HG03521 (cell line): ENCODE results near the gene SREBF2.

Experiments
- ATAC-seq: cut with Tn5 transposase; IDR thresholded peaks from one replicate; pipeline ENCODE4 v1.9.1; 2021; ENCODE audit warnings: mild to moderate bottlenecking, moderate library complexity; ENCODE audit not compliant: unreplicated experiment

Gene SREBF2

DNA sequence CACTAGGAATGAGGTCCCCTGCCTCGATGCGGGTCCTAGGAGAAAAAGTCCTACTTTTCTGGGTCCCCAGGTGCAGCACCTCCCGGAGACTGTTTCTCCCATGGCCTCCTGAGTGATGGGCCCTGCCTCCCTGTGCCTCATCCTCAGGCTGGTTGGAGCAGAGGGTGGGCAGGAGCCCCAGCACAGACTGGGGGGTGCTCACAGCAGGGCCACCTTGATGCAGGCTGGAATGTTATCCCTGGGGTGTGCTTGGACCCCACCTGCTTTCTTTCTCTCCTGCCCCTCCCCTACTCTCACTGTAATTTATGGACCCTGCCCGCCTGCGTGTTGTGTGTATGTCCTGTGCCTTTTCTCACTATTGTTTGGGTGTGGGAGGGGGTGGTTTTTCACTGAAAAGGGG is 73.9 kb downstream of the SREBF2 start:
- ATAC-seq, result no peak

DNA sequence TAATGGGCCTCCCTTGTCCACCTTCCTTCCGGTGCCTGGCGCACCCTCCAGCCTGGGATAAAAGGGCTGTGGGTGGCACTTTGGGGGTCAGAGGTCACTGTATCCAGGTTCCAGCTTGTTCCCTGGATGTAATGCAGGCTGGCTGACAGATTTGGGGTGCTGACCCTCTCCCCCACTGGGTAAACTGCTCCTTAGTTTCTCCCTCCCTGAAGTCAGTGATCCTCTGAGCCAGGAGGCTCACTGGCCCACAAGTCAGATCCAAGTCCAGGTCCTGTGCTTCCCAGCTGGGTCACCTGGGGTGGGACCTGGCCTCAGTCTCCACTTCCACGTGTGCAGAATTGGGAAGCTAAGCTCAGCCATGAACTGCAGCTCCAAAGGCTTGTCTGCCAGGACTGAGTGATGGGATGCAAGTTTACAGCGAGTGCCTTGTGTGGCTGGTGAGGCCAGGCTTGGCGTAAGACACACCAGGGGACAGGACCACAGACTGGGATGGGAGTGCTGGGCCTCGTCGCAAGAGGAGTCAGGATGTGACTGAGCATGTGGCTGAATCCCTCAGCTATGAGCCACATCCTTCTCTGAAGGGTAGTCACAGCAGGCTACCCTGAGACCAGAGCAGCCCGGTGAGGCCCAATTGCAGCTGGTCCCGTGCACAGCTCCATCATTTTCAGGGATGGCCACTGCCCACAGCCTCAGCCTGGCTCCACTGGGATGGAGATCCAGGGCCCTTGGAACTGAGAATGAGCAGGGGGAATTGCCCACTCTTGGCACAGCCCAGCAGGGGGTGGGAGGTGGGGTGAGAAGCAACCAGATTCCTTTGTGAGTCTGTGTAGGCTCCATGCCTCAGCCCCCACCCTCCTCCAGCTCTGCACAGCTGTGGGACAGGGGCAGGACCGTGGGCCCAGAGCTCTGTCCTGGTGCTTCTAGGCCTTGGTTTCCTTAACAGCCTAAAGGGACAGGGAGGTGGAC is 74.8 kb downstream of the SREBF2 start:
- ATAC-seq, result no peak

DNA sequence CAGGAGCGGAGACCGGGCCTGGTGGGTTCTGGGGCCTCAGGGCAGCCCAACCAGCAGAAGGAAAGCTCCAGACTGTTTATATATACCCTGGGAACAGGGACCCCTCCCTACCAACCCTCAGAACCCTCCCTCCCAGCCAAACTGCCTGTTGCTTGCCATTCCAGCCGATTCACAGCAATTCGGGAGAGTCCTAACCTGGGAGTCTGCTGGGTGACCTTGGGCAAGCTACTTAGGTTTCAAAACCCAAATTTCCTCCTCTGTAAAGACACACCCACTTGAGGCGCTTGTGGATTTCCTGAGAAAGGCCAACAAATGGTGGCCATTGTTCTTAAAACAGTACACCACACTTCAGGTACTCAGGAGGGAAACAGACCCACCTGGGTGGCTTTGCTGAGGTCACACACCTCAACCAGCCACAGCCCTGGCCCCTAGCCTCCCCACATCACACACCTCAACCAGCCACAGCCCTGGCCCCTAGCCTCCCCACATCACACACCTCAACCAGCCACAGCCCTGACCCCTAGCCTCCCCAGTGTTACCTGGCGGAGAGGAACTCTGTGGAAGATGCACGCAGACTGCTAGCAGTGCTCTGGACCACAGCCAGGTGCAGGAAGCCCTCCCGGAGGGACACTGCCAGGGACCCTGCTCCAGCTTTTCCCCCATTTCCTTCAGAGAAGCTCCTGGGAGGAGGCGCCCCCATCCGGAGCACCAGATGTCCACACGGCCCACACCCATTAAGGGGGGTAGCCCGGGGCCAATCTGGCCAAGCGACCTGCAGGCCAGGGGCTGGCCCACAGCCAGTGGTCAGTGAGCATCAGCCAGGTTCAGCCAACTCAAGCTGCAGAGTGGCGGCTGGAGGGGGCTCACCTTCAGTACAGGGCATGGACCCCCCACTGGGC is 75.8 kb downstream of the SREBF2 start:
- no peak for ATAC-seq

DNA sequence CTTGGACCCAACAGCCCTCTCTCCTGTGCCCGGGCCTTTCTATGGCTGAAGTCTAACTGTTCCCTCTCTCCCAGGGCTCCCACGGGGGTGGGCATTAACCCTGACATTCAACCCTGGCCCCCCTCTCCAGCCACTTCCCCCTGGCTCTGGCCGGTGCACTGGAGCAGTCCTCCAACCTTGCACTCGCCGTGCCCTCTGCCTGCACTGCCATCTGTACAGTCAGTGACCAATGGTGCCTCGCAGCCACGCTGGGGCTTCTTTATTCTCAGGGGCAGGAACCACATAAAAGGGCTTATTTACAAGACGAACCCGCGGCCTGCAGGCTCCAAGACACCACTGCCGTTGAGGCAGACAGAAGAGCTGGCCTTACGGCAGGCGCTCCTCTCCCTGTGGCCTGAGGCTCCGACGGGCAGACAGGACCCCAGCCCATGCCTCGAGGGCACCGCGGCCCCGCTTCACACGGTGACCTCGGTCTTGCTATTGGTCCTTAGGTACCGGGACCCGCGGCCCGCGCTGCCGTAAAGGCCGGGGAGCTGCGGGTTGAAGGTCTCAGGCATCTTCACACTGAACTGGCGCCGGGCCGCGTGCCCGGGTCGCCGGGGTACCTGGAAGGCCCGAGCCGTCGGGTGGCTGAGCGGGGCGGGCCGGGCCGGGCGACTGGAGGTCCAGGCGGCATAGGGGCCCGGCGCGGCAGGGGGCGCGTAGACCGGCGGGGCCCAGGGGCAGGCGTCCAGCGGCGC is 76.6 kb downstream of the SREBF2 start:
- ATAC-seq, result no peak

DNA sequence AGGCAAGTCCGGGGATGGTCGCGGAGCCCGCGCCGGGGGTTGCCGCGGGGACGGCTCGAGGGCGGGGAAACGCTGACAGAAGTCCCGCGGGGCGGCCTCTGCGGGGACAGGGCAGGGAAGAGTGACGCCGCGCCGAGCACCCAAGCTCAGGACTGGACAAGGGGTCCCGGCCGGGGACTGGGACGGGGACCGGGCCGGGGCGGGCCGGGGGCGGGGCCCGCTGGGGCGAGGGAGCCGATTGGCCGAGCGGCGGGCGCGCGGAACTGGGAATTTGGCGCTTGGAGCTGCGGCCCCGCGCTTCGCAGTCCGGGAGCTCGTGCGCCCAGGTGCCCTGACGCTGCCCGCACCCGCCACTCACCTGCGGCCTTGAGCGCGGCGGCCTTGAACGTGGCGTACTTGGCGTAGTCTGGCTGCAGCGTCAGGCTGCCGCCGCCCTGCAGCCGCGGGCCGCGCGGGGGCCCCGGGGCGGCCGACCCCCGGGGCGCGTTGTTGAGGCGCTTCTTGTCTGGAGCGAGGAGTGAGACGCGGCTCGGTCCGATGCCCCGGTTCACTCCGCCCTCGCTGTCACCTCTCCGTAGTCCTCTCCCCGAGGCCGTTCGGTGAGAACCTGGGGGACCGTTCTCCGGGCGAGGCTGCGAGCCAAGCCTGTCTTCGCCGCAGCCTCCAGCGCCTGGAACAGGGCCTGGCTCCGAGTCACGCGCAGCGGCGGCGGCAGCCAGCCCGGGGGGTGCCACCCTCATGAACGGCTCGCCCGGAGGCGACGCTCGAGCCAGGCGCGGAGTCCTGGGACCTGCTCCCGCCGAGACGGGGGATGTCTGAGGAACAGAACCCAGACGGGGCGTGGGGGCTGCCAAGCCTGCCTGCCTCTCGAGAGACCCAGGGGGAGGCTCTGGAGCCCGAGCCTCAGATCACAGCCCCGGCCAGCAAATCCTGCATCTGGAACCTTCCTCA is 77.4 kb downstream of the SREBF2 start:
- ATAC-seq, result no peak

DNA sequence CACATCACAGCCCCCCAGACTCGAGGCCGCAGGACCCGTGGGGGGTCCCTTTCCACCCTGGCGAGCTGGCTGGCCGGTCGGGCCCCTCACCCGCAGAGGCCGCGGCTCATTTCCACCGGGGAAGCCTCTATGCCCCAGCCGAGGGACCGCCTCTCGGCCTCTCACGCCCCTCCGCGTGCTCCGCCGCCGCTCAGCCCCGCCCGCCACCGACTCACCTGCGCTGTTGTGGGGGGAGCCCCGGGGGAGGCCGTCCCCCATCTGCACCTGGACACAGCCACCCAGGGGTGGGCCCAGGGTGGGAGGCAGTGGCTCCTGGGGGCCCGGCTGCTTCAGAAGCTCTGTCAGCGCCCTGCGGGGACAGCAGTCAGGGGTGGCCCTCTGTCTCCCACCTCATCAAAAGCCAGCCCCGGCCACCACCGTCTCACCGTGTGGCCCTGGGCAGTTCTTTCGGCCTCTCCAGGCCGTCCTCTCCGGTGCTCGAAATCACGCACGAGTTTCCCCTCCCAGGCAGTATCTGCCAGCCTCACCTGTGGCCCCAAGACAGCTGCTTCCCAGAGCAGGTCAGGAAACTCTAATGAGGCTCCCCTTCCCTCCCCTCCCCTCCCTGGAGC is 78.2 kb downstream of the SREBF2 start:
- no peak for ATAC-seq

DNA sequence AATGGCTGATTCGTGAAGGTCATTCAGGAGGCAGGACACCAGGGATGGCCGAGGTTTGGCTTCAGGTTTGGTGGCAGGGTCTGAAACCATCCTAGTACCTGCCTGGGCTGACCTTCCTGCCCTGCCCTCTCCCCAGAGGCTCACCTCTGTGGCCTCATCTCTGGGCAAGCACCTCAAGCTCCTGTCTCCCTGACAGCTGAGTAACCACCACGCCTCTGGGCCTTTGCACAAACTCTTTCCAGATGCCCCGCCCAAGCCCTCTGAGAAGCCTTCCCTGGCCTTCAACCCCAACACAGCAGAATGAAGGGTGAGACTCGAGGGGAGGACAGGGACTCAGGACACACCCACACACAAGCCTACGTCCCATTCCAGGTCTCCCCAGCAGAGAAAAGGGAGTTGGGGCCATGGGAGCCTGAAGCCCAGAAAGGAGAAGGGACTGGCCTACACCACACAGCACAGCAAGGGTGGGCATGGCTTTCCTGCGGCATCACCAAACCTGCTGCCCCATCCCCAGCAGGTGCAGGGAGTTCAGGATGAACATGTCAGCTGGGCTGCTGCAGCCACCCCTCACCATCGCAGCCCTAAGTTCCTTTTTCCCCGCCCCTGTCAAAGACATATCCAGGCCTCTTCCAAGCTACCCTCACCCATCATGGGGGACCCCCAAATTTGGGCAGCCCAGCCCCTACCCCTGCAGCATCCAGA is 79.6 kb downstream of the SREBF2 start:
- ATAC-seq, result no peak

DNA sequence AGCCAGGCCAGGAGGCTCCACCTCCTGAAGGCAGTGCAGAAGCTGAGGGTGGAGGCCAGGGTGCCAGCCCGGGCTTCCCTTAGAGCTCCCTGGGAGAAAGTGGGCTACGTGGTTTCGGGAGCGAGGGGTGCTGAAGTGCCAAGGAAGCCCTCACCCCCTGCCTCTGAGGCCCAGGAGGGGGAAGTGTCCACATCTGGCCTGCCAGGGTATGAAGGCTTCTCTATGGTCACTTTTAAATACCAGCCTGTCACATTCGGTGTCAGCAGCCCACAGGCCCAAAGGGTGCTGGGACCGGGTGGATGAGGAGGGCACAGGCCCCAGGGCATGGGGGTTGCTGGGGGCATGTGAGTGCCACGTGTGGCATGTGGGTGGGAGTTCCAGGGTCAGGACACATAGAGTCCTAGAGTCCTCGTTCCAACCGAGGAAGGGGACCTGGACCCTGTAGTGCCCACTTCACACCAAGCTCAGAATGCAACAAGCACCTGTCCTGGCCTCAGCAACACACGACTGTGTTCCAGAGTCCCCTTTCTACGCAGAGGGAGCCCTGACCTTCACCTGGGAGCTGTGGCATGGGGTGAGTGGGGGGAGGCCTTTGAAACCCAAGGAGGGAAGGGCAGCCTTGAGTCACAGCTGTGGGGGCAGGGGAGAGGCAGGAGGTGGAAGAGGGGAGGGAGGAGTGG is 80.3 kb downstream of the SREBF2 start:
- ATAC-seq, result no peak

DNA sequence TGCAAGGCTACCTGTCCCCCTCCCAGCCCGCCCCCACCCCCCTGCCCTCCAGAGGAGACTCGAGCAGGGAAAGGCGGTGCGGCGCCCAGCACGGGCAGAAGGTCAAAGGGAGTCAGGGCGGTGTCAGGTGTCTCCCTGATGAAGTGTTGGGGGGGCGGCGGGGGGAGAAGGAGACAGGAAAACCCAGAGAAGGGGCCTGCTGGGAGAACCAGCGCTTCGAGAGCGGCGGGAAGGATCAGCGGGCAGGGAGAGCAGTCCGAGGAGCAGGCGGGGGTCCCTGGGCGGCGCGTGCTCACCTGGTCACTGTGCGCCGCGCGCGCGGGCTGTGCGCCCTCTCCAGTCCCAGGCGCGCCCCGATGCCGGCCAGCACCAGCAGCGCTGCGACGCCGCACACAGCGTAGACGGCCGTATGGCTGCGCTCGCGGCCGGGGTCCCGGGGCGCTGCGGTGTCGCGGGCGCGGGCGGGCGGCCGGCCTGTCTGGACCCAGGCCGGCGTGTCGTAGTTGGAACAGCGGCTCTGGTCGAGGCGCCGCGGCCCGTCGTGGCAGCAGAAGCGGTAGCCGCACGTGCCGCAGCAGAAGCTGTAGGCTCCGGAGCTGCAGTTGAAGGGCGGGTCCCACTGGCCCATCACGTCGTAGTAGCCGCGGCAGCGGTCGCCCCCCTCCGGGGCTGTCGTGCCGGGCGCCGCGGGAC is 81.1 kb downstream of the SREBF2 start:
- no peak for ATAC-seq

DNA sequence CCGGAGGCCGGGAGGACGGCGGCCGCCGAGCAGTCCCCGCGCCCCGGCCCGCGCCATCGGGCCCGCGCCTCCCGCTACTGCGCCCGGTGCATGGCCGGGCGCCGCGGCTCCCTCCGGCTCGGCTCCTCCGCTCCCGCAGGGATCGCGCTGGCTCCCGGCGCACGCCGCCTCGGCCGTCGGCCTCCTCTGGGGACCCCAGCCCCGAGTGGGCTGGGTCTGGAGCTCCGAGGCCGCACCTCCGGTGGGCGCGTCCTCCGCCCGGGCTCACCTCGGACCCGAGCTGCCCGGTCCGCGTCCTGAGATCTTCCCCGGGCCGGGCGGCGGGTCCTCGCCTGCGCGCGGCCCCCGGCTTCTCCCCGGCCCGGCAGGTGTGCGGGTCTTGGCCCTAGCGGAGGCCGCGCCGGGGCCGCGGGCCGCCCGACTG is 81.7 kb downstream of the SREBF2 start:
- no peak for ATAC-seq

DNA sequence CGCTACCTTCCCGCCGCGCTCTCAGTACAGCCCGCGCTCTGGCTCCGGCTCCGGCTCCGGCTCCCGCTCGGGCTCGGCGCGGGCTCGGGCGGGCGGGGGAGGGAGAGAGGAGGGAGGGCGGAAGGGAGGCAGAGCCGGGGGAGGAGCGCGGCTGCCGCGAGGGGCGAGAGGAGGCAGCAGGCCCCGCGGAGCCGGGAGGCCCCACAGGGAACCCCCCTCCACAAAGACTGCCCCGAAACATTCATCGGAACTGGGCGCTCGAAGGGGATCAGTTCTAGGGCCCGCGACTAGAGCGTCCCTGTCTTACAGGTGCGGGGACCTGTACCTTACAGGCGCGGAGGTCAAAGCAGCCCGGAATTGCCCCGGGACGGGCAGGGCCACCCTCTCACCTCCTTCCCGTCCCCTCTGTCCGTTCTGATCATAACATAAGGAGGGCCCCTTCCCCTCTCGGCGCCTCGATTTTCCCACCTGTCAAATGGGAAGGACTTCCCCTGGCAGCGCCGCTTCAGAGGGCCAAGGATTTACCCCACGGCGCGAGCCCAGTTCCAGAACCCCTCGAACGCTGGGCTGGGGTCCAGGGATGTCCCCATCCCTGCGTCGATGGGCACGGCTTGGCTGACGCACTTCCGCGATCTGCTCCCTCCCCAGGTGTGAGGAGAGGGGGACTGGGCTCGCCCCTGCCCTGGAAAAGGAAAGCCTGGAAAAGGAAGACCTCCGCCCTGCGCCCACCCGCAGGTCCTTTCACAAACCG is 82.3 kb downstream of the SREBF2 start, which contains the start of gene SHISA8:
Gene SHISA8, minus strand, starts transcription at position 40 of the 751 bp plus-strand sequence. CDS start 407 bp downstream, outside the sequence.
- no peak for ATAC-seq

DNA sequence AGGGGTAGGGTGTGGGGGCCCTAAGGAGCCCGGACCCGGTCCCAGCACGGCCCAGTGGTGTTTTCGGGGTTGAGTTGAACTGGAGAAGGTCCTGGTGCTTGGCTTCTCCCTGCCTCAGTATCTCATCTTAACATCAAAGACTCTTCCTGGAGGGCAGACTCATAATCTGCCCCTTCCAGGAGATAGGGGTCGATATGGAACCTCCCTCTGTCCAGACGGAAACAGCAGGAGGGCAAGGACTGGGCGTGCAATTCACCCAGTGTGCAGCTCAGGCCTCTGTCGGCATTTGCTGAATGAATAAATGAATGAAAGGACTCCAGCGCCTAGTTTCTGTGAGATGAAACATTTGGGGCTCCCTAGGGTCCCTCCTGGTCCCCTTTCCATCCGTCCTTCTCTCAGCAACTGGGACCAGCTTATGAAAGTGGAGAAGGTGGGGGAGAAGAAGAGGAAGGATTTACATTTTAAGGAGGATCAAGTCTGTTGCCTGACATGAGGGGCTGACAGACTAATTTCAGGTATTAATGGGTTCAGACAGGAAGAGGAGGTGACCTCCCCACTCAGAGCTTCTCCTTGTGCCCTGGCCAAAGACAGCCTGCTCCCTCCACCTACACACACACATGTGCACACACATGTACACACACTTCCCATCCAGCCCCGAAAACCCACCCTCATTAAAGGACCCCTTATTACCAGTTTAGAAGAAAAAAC is 83.0 kb downstream of the SREBF2 start:
- no peak for ATAC-seq

DNA sequence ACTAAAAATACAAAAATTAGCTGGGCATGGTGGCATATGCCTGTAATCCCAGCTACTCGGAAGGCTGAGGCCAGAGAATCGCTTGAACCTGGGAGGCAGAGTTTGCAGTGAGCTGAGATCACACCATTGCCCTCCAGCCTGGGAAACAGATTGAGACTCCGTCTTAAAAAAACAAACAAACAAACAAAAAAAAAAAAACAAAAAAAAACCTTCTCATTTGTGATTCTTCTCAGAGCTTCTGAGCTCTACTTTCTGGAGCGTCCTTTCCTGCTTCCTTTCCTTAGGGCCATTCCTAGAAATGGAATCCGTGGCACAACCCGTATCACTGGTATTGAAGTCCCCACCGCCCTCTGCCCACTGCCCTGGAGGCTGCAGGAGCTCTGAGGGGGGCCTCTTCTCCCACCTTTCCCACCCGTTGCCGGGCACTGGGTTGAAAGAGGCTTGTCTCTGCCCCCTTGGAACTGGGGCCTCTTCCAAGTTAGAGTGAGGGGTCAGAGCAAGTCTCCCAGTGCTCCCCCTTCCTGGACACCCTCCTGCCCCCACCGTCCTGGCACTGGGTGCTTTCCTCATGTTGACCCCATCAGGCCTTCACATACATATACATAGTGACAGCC is 83.9 kb downstream of the SREBF2 start:
- no peak for ATAC-seq

DNA sequence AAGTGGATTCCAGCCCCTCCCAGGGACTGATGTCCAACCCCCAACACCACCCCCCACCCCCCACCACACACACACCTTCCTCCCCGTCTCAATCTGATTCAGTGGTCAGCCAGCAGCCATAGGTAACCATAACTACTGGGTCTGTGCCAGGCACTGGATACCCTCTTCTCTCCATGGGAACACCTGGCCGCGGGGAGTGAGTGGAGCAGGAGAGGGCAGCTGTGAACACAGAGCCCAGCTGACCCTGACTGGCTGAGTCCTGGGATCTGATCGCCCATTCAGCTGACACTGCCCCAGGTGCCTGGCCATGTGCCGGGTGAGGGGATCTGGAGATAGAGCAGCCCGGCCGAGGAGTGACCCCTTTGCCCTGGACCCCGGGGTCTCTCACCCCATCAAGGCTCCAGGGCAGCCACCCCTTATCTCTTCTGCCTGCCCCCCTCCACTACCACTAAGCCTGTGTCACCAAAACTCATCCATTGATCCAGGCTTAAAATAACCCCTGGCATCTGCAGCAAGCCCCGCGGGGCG is 84.5 kb downstream of the SREBF2 start:
- no peak for ATAC-seq
